Left forelimb (tissue), 1 donor: ENCODE data around the gene RPL36AL.
"Not testable (repeated sequence)": the region's sequence is repeated elsewhere in the genome, so short reads cannot be mapped to it uniquely, and the experiment has no call there.

Experiments used
- DNase-seq: peaks from one replicate; pipeline ENCODE4 v3.0.0-alpha.2; 2018; ENCODE audit warnings: low spot score

The RPL36AL gene

GRCh38 chr14:49619273-49619672, 1.2 kb downstream of the RPL36AL start:
- not testable (repeated sequence) for DNase-seq

GRCh38 chr14:49617852-49618519, 2.4 kb downstream of the RPL36AL start:
- DNase-seq = no peak

GRCh38 chr14:49615776-49616175, 4.7 kb downstream of the RPL36AL start:
- DNase-seq = no peak

- no peak for DNase-seq
These were observed 6.2 kb downstream of the RPL36AL start for GRCh38 chr14:49614196-49614595.

- DNase-seq = no peak
These were observed 7.8 kb downstream of the RPL36AL start for GRCh38 chr14:49612671-49613070.

- DNase-seq = no peak
These were observed 8.2 kb downstream of the RPL36AL start for GRCh38 chr14:49612251-49612650.

GRCh38 chr14:49607583-49607982, 12.8 kb downstream of the RPL36AL start:
- DNase-seq = no peak

- DNase-seq = peak; percentile 97
These were observed 21.7 kb downstream of the RPL36AL start, which contains the start of gene LRR1 for GRCh38 chr14:49598485-49599300. TSS of gene LRR1 (plus strand) at chr14:49598940. CDS start at chr14:49599021, 81 bp downstream.

- no peak for DNase-seq
These were observed 22.3 kb downstream of the RPL36AL start for GRCh38 chr14:49598189-49598484.

- no peak for DNase-seq
These were observed 25.9 kb downstream of the RPL36AL start for GRCh38 chr14:49594347-49595091.

GRCh38 chr14:49593016-49593415, 27.4 kb downstream of the RPL36AL start:
- no peak for DNase-seq

GRCh38 chr14:49589387-49589786, 31.0 kb downstream of the RPL36AL start:
- no peak for DNase-seq

GRCh38 chr14:49586673-49587460, 33.6 kb downstream of the RPL36AL start:
- DNase-seq = no peak

- peak; percentile 99 for DNase-seq
These were observed 34.4 kb downstream of the RPL36AL start, which contains the start of gene RPS29 for GRCh38 chr14:49585803-49586672. TSS of gene RPS29 (minus strand) at chr14:49586380. CDS start at chr14:49586346, 34 bp downstream.

GRCh38 chr14:49584981-49585640, 35.3 kb downstream of the RPL36AL start:
- DNase-seq = not testable (repeated sequence)

GRCh38 chr14:49584058-49584457, 36.4 kb downstream of the RPL36AL start:
- DNase-seq = no peak

GRCh38 chr14:49583629-49584028, 36.8 kb downstream of the RPL36AL start:
- no peak for DNase-seq

GRCh38 chr14:49582113-49582977, 38.1 kb downstream of the RPL36AL start:
- no peak for DNase-seq
